Measurements from ENCODE around the gene THEM5.

The THEM5 gene

DNA sequence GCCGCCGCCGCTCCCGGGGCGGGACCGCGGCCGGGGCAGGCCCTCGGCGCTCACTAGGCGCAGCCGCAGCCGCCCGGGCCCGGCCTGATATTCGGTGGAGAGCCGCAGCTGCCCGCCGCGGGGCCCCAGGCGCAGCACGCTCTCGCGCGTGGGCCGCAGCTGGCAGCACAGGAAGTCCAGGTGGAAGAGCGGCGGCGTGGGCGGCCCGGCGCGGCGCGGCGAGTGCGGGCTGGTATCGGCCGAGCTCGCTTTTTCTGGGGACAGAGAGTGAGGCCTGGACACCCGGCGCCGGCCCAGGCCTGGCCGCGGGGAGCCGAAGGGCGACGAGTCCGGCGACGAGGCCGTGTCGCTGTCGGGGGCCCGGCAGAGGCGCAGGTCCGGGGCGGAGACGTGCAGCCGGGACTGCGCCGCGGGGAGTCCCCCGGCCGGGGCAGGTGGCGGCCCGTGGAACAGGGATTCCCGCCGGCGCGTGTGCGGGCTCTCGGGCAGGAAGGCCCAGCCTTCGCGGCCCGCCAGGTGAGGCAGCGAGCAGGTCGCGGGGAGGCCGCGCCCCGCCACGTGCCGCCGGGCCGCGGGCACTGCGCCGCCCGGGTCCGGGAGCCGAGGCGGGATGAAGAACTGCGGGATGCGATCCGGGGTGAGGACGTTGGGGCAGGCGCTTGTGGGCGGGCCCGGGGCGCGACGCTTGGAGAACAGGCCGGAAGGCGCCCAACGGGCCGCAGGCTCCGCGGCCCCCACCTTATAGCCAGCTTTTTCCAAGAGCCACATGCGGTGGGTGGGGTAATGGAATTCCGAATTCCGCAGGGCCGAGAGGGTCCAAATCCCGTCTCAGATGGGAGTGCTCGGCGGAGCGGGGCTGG, 15.1 kb downstream of the THEM5 start:
- no peak for DNase-seq

DNA sequence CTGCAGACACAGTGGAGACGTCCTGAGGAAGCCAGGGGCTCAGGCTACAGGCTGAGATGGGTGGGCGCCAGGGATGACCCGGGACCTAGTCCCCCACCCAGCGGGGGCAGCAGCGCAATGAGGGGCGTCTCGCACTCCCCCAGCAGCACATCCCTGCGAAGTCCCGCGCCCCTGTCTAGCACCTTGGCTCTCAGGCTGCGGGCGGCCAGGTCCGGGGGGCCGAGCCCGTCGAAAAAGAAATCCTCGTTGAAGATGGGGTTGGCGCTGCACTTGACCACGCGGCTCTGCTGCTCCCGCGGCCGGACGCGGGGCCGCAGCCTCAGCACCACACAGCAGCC, 15.7 kb downstream of the THEM5 start:
- DNase-seq: no peak

DNA sequence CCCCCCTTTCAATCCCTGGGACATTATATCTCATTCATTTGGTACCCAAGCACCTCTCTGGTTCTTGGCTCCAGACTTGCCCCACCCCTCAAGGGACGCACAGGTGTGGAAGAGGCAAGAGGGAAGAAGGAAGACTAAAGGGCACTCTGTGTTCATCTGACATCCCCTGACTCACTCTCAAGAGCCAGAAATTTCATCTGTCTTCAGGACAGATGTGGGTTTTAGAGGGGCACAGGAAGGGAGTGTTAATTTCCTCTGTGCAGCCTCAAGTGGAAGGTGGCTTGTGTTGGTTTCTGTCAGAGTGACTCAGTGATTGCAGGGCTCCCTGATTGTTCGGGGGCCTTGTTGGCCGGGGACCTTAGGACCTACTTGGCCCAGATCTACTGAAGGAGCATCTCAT, 16.3 kb downstream of the THEM5 start:
- DNase-seq: no peak

DNA sequence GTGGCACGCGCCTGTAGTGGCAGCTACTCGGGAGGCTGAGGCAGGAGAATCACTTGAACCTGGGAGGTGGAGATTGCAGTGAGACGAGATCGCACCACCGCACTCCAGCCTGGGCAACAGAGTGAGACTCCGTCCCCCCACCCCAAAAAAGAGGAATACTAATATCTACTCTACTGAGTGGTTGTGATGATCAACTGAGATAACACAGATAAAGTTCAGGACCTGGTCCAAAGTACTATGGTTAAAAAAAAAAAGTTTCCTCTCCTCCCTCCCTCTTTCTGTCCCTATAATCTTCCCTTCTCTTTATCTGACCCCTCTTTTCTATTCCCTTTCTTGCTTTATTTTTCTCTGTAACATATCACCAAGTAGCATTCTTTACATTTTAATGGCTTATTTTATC, 17.9 kb downstream of the THEM5 start:
- no peak for DNase-seq

DNA sequence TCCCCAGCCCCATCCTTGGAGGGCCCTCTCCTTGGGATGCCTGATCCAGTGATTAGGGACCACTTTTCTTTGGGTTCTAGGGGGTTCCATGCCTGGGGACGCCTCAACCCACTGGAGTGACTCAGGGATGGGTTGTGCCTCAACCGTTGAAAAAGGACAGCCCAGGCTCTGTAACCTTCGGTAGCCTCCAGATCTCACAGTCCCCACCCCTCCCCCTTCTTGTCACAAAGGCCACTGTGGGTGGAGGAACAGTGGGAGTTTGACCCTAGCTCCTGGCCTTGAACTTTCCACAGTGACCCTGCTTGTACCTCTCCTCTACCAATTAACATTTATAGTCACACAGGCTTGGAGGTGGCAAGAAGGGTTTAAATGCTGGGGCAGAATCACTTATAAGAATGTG, 19.3 kb downstream of the THEM5 start:
- DNase-seq: no peak

DNA sequence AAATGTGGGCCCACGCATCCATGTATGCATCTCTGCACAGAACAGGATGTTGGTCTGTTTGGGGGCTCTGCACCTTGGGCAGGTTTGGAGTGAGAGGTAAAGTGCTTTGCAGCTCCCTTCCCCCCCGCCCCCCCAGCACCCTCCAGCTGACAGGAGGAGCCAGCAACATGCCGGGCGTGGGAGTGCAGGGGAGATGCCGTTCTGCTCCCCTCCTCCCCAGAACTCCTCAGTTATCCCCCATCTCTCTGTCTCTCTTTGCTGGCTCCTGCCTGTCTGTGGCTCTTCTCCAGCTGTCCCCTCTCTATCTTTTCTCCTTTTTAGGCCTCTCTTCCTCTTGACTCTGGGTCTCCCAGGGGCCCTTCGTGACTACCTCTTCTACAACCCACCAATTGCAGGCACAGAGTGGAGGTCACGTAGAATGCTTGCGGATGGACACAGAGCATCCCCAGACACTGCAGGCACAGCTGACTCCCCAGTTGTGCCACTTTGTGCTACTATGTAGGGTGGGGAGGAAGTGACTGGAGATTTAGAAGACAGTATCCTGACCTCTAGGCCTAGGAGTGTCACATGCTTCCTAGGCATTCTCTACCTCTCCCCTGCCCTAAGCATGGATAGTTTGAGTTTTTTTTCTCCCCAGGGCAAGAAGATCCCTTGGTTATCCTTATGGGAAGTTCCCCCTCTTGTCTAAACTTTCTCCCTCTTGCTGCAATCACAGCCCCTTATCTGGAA, 20.2 kb downstream of the THEM5 start:
- DNase-seq: no peak

DNA sequence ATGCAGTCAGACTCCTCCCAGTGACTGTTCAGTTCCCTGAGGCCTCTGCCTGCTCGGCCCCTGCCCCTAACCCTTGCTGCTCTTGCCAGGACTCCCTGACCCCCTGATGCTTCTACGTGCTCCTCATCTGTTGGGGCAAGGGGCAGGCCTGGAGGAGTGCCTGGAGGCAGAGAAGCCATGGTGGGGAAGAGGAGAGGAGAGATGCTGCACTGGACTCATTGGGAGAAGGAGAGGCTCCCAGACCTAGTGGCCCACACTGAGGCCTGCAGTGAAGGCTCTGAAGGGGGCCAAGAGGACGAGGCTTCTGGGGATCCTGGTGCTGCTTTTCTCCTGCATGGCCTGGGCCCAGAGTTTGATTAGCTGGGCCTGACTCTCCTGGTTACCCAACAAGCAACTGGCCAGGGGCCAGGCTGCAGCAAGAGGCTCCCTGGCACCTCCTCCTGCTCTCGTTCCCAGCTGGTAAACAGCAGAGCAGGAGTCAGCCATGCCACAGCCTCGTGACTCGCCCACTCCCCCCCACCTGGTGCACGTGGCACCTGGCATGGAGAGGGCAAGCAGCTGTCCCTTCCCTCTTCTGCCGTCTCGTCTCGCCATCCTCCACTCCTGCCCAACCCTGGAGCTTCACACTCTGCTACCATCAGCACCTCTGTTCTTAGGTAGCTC, 21.1 kb downstream of the THEM5 start:
- peak; percentile 80 for DNase-seq

DNA sequence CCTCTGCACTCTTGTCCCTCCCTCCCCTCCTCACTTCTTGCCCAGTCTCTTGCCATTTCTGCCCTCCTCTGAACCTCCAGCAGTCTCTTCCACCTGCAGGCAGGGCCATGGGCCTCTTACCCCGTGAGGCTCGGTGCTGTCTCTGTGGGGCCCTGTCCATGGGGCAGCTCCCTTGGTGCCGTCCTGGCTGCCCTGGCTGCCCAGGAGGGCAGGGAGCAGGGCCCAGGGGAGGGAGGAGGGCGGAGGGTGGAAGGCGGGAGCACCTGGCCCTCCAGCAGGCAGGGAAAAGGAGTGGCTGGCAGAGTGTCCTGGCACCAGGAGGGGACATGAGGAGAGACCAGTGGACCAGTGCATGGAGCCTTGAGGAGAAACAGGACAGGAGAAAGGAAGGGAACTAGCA, 21.9 kb downstream of the THEM5 start, which contains the start of gene RORC:
TSS of gene RORC (minus strand) at position 198 of the 400 bp plus-strand sequence. CDS start at position 160, 38 bp downstream.
- no peak for DNase-seq

DNA sequence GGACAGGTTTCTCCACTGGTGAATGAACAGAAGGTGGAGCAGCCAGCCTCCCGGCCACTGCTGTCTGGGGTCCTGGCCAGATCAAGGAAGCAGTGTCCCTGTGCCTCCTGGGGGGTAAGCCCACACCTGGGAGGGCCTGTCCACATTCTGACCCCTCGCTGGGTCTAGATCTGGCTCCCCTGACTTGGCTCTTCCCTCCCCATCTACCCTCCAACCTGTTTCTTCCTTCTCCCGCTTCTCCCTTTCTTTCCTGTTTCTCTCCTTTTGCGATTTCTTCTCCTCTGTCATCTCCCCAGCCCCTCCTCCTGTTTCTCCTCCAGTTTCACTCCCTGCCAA, 22.3 kb downstream of the THEM5 start:
- no peak for DNase-seq

DNA sequence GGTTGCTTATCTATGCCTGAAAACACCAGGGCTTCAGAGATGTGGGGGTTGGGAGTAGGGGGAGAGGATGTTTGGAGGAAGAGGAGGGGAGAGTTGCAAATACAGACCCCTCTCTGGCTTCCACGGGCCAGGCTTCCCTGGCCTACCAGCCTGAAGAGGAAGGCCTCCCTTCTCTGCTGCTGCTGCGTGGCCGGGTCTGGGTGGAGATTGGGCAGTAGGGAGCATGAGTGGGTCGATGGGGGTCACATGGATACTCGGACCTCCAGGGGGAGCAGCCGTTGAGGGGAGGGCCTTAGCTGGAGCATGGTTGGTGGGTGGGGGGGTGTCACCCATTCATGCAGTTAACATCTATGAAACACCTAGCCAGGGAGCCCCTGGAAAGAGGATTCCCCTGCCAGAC, 23.5 kb downstream of the THEM5 start:
- DNase-seq: no peak

DNA sequence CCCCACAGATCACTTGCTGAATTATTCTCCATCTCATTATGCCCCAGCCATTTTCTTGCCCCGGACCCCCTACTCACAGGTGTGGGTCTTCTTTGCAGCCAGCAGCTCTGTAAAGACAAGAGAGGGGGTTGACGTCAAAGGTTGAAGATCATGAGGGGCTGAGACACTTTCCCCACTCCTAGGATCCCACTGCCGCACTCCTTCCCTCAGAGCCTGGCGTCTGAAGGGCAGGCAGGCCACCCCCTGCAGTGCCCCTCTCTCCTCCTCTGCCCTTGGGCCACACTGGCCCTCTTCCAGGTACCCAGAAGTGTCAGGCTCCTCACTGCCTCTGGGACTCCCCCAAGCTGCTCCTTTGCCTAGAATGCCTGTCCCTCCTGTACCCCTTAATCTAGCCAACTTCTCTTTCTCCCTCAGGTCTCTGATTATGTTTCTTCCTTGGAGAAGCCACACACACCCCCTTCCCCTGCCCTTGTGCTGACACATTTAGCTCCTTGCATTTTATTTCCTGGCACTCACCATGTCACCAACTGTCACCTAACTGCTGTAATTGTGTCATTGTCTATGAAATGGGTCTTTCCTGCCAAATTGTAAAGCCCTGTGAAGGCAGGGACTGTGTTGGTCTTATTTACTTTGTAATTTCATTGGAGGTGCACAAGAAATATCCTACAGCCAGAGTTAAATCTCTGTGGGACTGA, 24.0 kb downstream of the THEM5 start:
- DNase-seq: no peak

DNA sequence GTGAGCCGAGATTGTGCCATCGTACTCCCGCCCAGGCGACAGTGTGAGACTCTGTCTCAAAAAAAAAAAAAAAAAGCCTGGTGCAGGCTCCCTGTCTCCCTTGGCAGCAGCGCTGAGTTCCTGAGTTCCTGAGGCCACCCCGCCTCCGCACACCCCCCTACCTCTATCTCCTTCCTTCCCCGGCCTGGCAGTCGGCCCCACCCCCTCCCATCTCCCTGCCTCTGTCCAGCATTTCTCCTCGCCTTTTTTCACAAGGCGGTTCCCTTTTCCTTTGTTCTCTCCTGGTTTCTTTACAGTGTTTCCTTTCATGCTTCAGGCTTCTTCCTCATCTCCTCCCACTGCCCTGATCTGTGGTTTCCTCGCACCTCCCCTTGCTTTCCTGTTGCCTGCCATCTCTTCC, 24.6 kb downstream of the THEM5 start:
- no peak for DNase-seq

DNA sequence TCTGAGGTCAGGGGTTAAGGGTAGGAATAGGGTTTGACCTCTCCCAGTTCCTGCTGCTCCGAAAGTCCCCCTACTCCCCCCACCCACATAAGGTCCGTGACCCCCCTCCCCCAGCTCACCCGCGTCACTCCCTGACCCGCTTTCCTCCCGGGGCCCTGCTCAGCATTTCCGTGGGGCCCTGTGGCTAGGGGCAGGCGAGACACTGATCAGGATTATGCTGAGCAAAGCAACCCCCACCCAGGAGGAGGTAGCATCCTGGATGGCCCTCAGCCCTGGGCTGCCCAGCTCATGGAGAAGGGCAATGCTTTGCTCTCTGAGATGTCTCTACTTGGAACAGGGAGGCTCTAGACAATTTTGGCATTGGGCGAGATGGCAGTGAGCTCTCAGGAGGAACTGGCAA, 25.7 kb downstream of the THEM5 start:
- no peak for DNase-seq

DNA sequence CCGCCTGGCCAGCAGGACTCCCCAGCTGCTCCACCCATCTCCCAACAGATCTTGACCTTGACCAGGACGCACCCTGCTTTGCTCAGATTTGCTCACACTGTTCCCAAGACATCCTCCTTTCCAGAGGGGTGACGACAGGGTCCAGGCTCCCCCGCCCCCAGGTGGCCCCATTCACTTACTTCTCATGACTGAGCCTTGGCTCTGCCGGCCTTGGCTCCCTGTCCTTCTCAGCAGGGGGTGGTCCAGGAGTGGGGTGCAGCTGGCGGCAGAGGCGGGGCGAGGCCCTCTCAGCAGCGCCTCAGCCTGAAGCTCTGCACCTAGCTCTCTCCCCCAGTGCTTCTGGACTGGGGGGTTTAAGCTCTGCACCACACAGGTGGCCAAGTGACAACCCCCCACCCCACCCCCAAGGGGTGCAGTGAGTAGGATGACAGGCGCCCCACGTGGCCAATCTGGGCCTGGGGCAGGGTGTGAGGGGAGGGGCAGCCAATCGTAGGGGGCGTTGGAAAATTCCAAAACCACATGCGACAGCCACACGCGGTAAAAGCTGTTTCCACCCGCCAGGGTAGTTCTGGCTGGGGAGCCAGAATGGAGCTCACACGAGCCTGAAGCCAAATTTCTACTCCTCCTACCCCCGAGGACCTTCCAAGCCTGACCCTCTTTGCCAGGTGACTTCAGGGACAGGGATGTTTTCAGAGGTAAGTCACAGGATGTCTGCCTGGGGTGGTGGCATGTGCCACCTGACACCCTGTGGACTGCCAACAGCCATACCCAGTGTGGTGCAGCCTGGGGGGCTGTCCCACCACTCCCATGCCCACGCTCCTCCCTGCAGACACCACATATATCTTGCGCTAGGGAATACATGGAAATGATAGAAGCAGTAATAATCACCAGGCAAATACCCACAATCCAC, 27.5 kb downstream of the THEM5 start:
- DNase-seq: no peak

DNA sequence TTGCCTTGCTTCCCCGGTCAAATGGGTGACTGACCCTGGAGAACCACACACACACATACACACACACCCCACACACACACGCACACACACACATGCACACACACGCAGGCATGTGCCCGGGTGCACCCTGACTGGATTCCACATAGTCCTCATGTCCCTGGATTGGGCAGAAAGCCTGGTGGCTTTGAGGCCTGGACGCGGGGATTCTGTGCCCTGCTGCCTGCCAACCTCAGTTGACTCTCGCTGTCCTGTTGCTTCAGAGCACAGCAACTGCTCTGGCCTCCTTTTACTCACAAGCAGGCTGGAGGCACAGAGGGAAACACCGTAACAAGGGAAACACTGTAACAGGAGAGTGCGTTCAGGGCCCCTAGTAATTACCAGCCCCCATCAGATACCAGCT, 28.3 kb downstream of the THEM5 start:
- DNase-seq: no peak

DNA sequence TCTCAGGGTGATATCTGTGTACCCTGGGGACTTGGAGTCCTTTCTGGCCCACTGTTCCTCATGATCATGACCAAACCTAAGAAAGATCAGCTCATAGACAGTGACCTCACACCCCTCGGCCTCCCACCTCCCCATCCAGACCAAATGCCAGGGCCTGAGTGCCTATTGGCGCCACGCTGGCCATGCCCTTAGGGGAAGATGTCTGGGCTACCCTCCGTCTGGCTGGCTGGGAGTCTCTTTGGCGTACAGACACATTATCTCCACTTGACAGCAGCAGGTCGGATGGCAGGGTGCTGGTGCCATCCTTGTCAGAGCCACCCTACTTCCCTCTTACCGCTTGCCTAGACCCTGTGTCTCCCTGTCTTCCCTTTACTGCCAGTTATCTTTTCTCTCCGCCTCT, 30.3 kb downstream of the THEM5 start:
- DNase-seq: no peak

DNA sequence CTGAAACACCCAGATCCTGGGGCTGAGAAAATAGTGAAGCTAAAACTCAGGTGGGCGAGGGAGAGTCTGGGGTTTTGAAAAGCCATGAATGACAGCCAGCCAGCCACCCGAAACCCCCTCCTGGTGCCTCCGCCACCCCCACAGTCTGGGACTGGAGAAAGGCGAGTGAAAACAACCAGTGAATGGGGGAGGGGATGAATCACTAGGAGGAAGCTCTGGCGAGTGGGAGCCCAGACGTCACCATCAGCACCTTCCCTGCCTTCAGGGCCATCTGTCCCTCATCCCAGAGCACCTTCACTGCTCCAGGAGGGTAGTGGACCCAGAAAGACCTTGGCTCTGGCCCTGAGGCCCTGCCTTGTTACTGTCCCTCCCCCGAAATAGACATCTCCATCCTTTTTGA, 31.1 kb downstream of the THEM5 start:
- no peak for DNase-seq

DNA sequence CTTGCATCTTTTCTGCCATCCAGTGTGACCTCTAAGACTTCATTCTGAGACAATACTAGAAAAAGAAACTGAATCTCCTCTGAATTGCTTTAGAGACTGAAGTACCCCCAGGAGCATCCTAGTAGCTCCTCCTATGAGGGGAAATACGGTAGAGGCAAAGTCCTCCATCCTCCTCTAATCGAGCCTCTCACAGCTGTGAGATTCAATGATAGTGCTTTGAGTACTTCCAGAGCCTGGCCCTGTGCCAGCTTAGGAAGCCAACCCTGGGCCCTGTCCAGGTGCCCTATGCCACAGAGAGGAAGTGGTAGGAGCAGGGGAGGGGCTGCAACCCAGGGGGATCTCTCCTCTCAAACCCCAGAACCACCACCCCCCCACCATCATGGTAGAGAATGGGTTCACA, 32.6 kb downstream of the THEM5 start:
- no peak for DNase-seq

DNA sequence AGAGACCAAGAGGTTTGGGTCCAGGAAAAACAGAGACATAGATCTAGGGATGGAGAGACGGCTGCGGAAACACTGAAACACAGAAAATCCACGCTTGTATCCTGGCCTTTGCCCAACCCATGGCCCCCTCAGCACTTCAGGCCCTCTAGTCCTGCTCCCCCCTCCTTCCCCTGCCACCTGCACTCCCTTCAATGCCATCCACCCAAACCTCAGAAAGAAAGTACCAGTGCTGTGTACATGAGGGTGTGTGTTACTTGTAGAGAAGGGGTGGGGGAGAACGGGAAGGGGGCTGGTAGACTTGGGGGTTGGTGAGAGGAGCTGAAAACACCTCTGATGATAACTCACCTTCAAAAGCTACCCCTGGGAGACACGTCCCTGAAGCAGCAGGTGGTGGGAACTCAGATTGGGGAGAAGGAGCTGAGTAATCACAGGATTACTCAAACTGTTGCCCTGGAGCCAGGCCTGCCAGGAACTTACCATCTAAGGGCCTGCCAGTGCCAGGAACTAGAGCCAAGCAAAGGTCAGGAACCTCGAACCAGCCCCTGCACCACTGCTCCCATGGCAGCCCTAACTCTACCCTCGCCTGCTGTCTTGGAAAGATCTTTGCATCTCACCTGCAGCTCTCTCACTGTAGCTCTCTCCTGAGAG, 33.4 kb downstream of the THEM5 start:
- no peak for DNase-seq

DNA sequence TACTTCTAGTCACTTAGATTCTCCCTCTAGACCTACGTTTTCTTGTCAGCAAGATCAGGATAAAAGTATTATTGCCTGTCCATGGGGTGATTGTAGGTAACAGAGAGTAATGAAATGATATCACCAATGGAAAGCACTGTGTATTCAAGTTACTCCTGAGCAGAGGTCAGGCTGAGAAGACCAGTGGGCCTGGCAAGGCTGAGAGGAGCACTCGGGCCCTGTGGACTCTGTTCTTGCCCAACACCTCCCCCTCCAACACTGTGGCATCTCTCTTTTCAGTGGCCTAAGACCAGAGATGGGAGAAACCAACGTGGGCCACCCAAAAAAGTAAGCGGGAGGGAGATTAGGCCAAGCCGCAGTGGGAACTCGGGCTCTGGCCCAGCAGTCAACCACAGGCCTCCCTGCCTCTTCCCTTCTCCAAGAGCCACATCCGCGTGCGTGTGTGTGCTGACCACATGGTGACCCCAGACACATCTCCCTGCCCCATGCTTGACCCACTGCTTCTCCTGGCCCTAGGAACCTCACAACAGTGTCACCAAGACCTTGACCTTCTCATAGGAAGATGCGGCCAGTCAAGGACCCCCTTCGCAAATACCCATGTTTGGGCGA, 34.2 kb downstream of the THEM5 start:
- no peak for DNase-seq

DNA sequence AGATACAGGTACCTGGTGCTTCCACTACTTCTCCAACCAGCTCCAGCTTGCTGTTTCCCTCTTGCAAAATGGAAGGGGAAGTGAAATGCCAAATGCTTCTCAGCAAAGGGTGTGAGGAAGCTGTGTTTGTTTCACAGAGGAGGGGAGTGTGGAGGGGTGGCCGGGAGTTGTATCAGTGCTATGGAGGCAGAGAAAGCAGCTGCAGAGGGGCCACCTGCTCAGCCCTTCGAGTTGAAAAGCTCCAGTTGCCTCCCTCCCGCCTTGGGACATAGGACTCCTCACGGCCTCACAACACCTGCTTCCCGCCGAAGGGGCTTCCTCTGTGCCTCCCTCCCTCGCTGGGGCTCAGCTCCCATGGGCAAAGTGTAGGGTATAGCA, 36.2 kb downstream of the THEM5 start:
- no peak for DNase-seq

Measured in COR-L47 (cell line).